Central memory CD8-positive, alpha-beta T cell (primary cell): Measurements from ENCODE around the gene LRP2.
A peak's percentile ranks its signal among the peaks of the same experiment; 100 is the strongest.

Source experiments
- ATAC-seq: fragments of 150-1000 bp; cut with Tn5 transposase; replicated peaks from 2 replicates; pipeline ENCODE4 v1.10.0; 2022; ENCODE audit warnings: mild to moderate bottlenecking, moderate FRiP score, moderate number of reproducible peaks; ENCODE audit not compliant: poor library complexity, severe bottlenecking; ENCODE audit errors: extremely low read depth
- DNase-seq, 2 donors: peaks; one replicate each; pipeline ENCODE4 v3.0.0; 2021; ENCODE audit warnings: low spot score in 2 of 2
- H3K27ac Mint-ChIP-seq: one replicate; pipeline ENCODE4 v1.8.0; 2022; ENCODE audit warnings: low read depth, mild to moderate bottlenecking, moderate library complexity, mixed read lengths
- H3K27me3 Mint-ChIP-seq: one replicate; pipeline ENCODE4 v1.8.0; 2022; ENCODE audit warnings: mixed read lengths
- H3K36me3 Mint-ChIP-seq: one replicate; pipeline ENCODE4 v1.8.0; 2022; ENCODE audit warnings: mild to moderate bottlenecking, moderate library complexity, mixed read lengths; ENCODE audit not compliant: insufficient read depth
- H3K4me1 Mint-ChIP-seq: one replicate; pipeline ENCODE4 v1.8.0; 2022; ENCODE audit warnings: mixed read lengths
- H3K4me3 Mint-ChIP-seq: one replicate; pipeline ENCODE4 v1.8.0; 2022; ENCODE audit warnings: mild to moderate bottlenecking, moderate library complexity, mixed read lengths
- H3K9me3 Mint-ChIP-seq: one replicate; pipeline ENCODE4 v1.8.0; 2022; ENCODE audit warnings: mixed read lengths

LRP2 gene

DNA sequence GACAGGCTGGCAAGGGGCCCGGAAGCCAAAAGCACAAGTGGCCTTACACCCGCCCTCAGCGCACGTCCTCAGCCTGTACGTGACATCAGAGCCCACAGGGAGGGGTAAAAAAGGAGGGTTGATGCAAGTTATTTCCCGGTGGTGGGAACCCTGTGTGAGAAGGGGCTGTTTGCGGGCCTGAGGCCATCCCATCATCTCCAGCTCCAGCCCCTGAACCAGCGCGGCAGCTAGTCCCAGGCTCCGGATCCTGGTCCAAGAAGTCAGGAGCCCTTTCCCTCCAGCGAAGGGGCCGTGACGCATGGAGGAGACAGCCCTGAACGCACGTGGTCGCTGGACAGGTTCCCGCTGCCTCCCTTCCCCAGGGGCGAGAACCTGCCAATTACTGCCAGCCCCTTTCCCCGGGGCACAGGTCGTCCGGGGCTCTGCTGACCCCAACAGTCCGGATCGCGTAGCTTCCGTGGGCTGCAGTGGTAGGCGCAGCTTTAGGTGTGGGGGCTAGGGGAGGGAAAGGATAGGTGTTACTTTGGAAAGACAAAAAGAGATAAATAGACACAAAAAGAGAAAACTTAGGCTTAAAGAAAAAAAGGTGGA lies 1.3 kb upstream of the LRP2 start:
- Mint-ChIP-seq H3K27me3 (peaks cover 52% of the 10 kb centered on the region), H3K4me1 (peaks cover 41% of the 10 kb centered on the region), H3K9me3 (peaks cover under 1% of the 10 kb centered on the region), H3K27ac (no peak overlapping the region), H3K36me3 (peaks cover 13% of the 10 kb centered on the region), H3K4me3 (peak overlapping the region; percentile 82)
- DNase-seq (peak; percentile 10 to 26), ATAC-seq (peak; percentile 56)

DNA sequence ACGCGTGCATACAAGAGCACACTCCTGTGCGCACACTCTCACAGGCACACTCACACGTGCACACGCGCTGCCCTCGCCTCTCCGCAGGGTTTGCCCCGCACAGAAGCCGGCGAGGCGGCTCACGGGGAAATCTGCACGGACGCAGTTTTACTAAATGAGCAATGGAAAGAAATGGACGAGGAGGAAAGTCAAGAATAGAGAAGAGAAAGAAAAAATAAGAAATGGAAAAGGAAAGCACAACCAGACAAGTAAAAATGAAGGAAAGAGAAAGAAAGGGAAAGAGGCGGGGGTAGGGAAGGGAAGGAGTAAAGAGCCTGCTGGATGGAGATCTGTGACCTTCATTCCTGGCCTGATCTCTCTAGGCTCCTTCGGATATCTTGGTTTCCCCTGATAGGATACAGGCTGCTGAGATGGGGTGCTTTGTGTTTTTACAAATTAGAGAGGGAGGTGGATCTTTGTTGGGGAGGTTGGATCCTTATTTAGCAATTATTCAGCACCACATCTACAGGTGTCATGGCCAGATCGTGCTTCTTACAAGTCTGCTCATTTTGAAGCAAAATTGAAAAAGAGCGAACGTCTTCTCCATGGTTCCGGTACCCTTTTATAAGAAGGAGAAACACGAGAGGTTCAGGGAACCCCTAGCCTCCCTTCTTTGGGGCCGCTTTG lies 693 bp upstream of the LRP2 start:
- peaks cover 41% of the 10 kb centered on the region for H3K4me1 Mint-ChIP-seq
- peaks cover 57% of the 10 kb centered on the region for H3K27me3 Mint-ChIP-seq
- no peak overlapping the region for H3K27ac Mint-ChIP-seq
- DNase-seq (no peak), ATAC-seq (no peak)
- H3K36me3 Mint-ChIP-seq = peaks cover 13% of the 10 kb centered on the region
- no peaks in the 10 kb centered on the region for H3K9me3 Mint-ChIP-seq
- peak overlapping the region; percentile 82 for H3K4me3 Mint-ChIP-seq

DNA sequence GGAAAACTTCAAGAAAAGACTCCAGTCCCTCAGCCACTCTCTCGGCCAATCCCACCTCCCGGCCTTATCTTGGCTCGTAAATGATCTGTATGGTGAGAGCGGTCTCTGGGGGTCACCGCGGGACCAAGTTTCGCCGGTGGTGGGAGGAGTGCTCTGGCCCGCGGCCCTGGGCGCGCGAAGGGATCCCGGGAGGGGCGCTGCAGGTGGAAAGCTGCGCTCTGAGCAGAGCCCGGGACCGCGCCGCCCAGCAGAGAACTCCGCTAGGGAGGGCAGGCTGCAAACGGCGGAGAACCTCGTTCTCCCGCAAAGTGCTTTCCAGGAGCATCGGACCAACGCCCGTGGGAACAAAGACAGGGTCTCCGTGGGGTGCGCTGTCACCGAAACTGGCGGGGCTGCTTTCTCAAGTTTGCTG lies 622 bp downstream of the LRP2 start:
- no peaks in the 10 kb centered on the region for H3K9me3 Mint-ChIP-seq
- H3K27ac Mint-ChIP-seq = no peak overlapping the region
- DNase-seq (no peak), ATAC-seq (no peak)
- H3K27me3 Mint-ChIP-seq = peaks cover 61% of the 10 kb centered on the region
- peaks cover 13% of the 10 kb centered on the region for H3K36me3 Mint-ChIP-seq
- peak overlapping the region; percentile 82 for H3K4me3 Mint-ChIP-seq
- H3K4me1 Mint-ChIP-seq = peaks cover 41% of the 10 kb centered on the region

DNA sequence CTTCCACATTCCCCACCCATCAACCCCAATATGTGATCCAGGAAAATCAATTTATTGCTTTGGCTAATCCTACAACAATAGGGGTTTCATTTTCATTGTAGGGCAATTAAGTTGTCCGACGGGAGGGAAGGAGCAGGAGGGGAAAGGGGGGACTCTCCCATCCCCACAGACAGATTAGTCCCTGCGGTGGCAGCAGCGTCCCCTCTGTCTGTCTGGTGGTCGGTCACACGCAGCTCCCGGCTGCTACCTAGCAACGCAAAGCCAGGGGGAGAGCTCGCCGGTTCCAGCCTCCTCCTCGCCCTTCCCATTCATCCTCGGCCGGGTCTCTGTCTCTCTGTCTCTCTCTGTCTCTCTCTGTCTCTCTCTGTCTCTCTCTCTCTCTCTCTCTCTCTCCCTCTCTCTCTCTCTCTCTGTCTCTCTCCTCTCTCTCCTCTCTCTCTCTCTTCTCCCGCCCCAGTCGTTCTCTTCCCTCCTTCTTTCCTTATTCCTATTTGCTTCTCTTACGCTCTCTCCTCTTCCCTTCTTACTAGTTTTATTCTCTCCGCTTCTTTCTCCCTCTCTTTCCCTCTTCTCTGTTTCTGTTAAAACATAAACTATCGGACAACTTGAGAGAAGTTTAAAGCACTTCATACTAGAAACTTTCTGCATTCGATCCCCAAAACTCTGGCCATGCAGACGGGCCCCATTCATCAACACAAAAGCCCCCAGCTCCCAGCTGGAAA lies 1.2 kb downstream of the LRP2 start:
- DNase-seq (no peak), ATAC-seq (no peak)
- Mint-ChIP-seq H3K9me3 (no peaks in the 10 kb centered on the region), H3K27me3 (peaks cover 67% of the 10 kb centered on the region), H3K27ac (no peak overlapping the region), H3K4me3 (peak overlapping the region; percentile 82), H3K36me3 (peaks cover 13% of the 10 kb centered on the region), H3K4me1 (peaks cover 41% of the 10 kb centered on the region)

DNA sequence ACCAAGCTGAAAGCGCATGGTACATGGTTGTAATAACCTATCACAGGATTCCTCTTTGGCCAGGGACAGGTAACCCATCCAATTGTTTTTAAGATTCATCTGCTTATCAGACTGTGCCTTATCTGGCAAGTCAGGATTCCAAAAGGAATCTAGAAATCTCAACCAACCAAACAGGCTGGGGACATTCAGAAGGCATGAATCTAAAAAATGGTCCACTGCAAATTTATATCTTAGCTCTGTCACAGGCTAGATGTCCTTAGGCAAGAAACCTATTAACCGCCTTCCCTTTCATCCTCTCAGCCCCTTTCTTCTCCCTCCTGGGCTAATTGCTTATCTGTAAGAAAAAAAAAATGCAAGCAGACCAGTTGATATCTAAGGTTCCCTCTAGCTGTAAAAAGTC lies 4.3 kb downstream of the LRP2 start:
- ATAC-seq (no peak), DNase-seq (no peak)
- H3K4me3 Mint-ChIP-seq = no peak overlapping the region
- no peak overlapping the region for H3K27ac Mint-ChIP-seq
- peaks cover 66% of the 10 kb centered on the region for H3K27me3 Mint-ChIP-seq
- H3K4me1 Mint-ChIP-seq = peaks cover 17% of the 10 kb centered on the region
- no peaks in the 10 kb centered on the region for H3K36me3 Mint-ChIP-seq
- H3K9me3 Mint-ChIP-seq = no peaks in the 10 kb centered on the region

DNA sequence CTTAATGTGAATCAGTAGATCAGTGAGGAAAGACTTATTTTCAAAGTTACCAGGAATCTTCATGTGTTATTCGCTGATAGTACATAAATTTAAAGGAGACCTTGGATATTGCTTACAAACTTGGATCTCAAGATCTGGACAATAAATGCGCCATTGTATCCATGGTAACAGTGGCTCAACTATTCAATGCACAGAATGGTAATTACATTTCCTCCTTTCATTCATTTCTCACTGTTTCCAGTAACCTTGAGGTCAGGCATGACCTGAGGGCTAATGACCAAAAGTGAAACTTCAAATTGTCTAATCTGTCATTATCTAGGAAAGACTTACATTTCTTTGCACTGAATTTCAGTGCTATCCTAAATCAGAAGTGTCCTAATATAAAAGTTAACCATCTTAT lies 8.1 kb downstream of the LRP2 start:
- Mint-ChIP-seq H3K9me3 (no peaks in the 10 kb centered on the region), H3K4me1 (no peaks in the 10 kb centered on the region), H3K36me3 (no peaks in the 10 kb centered on the region), H3K4me3 (no peak overlapping the region), H3K27me3 (peaks cover 31% of the 10 kb centered on the region), H3K27ac (no peak overlapping the region)
- DNase-seq = no peak
- no peak for ATAC-seq

DNA sequence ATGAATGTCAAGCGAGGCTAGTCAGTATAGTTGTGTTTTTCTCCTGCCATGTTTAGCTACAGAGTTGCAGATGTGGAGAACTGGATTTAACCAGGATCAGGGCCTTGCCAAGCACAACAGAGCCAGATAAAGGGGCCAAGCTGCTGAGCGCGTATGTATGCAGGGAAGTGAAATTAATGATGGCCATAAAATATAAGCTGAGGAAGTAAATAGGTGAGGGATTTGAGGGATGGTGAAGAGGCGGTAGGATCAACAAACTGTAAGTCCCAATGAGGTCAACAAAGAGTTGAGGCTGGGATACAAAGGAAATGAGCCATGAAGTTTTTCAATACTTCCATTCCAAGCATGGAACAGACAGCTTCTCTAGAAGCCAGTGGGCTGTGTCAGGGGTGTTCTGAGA lies 10.6 kb downstream of the LRP2 start:
- no peaks in the 10 kb centered on the region for H3K9me3 Mint-ChIP-seq
- H3K27me3 Mint-ChIP-seq = peaks cover 17% of the 10 kb centered on the region
- no peak overlapping the region for H3K4me3 Mint-ChIP-seq
- H3K27ac Mint-ChIP-seq = no peak overlapping the region
- no peak for DNase-seq
- H3K4me1 Mint-ChIP-seq = no peaks in the 10 kb centered on the region
- ATAC-seq = no peak
- H3K36me3 Mint-ChIP-seq = no peaks in the 10 kb centered on the region

DNA sequence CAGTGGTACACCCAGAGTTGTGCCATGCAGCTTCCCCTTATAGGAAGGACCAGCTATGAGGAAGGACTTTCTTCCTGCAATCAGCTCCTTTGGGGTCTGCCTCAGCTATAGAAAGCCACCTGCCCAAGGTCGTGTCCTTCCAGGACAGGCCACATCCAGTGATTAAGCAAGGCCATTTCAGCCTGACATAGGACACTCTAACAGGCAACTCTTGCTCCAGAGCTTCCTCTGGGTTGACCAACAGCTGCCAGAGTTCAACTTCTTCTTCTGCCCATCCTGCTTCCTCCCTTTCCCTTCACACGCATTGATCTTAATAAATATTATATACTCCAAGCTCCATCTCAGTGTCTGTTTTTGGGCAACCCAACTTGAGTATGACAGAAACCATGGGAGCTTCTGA lies 12.8 kb downstream of the LRP2 start:
- no peak for DNase-seq
- Mint-ChIP-seq H3K4me1 (no peaks in the 10 kb centered on the region), H3K9me3 (no peaks in the 10 kb centered on the region), H3K4me3 (no peak overlapping the region), H3K27me3 (no peaks in the 10 kb centered on the region), H3K36me3 (no peaks in the 10 kb centered on the region), H3K27ac (no peak overlapping the region)
- no peak for ATAC-seq

DNA sequence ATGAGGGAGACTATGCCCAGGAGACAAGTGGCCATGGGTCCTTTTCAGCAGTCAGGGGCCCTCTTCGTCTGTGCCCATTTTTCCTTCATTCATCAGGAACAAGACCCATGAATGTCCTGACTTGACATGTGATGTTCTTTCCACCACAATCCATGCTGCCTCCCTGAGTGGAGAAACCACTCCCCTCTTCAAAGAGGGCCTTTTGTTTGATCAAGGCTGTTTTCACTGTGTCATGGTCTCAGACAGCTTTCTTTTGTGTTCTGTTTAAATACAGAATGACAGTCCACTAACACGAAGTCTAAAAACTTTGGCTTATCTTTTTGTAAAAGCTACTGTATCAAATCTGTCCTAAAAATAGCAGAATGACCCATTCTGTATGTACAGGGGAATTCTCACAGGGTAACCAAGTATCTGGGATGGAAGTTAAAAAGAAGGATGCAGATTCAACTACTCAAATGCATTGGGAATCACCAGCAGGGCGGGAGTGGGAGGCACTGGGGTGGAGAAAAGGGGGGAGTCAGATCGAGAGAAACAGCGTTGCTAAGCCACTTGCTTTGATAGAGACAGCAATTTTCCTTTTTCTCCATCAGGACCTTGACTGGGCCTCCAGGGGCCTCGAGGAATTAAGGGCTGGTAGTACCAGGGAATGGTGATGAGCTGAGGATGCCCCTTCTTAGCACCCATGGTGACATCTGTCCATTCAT lies 13.9 kb downstream of the LRP2 start:
- no peaks in the 10 kb centered on the region for H3K36me3 Mint-ChIP-seq
- DNase-seq (no peak), ATAC-seq (no peak)
- peaks cover under 1% of the 10 kb centered on the region for H3K27me3 Mint-ChIP-seq
- H3K4me3 Mint-ChIP-seq = no peak overlapping the region
- H3K27ac Mint-ChIP-seq = no peak overlapping the region
- H3K4me1 Mint-ChIP-seq = no peaks in the 10 kb centered on the region
- H3K9me3 Mint-ChIP-seq = no peaks in the 10 kb centered on the region

DNA sequence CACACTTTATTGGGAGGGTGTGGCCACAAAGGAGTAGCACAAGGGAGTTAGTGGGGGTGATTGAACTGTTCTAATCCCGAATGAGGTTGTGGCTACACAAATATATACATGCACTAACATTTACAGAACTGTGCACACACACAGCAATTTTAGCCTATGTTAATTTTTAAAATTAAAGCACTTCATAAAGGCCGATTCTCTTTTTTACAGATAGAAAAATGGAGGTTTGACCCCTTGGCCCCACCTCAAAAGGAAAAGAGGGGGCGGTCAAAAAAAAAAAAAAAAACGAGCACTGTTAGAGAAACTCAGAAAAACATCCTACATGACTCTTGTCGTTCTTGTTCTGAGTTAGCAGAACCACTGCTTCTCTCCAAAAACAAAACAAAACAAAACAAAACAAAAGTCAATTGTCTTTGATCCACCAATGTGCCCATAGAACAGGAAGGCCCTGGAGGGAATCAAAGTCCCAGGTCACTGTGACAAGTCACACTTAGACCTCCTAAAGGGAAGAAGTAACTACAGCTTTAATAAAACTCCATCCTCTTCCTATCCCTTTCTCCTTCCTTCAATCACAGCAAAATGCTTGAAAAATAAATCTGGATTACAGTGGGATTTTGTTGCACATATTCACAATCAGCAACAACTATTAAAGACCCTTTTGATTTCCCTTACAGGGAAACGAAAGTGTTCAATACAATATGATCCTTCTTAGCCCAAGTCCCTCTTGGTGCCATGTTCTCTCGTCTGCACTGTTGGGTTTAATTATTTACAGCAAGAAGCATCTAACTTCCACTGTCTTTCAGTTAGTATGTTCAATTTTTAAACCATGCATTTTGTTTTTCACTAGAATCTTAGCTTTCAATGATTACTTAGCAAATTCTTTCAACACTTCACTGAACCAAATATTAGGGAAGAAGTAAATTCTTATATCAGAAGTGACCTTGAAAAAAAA lies 16.6 kb downstream of the LRP2 start:
- ATAC-seq = no peak
- H3K4me1 Mint-ChIP-seq = no peaks in the 10 kb centered on the region
- no peak overlapping the region for H3K4me3 Mint-ChIP-seq
- H3K9me3 Mint-ChIP-seq = no peaks in the 10 kb centered on the region
- no peaks in the 10 kb centered on the region for H3K36me3 Mint-ChIP-seq
- H3K27me3 Mint-ChIP-seq = peaks cover 16% of the 10 kb centered on the region
- no peak overlapping the region for H3K27ac Mint-ChIP-seq
- no peak for DNase-seq

DNA sequence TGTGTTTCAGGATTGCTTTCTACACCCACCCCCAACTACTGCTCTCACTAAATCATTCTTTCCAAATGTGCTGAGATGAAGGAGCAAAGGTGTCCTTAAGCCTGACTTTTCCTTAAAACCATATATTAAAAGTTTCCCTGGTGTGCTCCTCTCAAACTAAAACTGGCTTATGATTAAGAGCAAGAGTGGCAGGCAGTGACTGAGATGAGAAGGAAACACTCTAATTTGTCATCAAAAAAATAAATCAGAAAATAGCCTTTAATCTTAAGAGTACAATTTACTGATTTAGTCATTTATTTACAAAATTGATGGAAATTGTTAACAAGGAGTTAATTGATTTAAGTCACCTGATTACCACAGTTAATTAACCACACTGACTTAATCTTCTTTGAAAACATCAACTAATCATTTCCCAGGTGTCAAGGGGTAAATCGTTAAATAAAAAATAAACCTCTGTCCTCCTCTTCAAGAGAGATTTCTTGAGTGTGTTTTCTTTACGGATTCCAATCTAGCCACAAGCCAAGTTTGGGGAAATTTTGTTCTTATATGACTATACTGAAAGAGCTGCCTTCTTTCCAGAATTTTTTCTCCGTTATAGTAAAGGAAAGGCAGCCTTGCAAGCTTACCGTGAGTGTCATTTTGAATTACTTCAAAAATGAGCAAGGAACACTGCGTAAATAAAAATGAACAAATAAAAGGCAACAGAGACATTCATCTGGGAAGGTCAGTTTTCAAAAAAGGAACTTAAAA lies 17.4 kb downstream of the LRP2 start:
- Mint-ChIP-seq H3K4me3 (no peak overlapping the region), H3K27ac (no peak overlapping the region), H3K36me3 (no peaks in the 10 kb centered on the region), H3K4me1 (no peaks in the 10 kb centered on the region), H3K9me3 (no peaks in the 10 kb centered on the region), H3K27me3 (peaks cover 24% of the 10 kb centered on the region)
- DNase-seq (no peak), ATAC-seq (no peak)
